ENCODE data around the gene KYNU.
"Not testable (repeated sequence)": the region's sequence is repeated elsewhere in the genome, so short reads cannot be mapped to it uniquely, and the experiment has no call there.

DNA sequence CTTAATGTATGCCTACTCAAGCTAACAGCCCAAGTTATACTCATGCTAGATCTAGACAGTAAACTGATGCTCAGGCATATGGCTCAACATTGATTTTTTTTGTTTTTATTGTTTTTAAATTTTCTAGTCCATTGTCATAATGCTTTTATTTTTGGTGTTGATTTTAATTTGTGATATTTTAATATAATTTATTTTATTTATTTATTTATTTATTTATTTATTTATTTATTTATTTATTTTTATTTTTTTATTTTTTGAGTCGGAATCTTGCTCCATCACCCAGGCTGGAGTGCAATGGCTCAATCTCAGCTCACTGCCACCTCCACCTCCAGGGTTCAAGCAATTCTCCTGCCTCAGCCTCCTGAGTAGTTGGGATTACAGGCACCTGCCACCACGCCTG is 12.9 kb upstream of the KYNU start:
- TF ChIP-seq, protein P1, sequence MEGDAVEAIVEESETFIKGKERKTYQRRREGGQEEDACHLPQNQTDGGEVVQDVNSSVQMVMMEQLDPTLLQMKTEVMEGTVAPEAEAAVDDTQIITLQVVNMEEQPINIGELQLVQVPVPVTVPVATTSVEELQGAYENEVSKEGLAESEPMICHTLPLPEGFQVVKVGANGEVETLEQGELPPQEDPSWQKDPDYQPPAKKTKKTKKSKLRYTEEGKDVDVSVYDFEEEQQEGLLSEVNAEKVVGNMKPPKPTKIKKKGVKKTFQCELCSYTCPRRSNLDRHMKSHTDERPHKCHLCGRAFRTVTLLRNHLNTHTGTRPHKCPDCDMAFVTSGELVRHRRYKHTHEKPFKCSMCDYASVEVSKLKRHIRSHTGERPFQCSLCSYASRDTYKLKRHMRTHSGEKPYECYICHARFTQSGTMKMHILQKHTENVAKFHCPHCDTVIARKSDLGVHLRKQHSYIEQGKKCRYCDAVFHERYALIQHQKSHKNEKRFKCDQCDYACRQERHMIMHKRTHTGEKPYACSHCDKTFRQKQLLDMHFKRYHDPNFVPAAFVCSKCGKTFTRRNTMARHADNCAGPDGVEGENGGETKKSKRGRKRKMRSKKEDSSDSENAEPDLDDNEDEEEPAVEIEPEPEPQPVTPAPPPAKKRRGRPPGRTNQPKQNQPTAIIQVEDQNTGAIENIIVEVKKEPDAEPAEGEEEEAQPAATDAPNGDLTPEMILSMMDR (conservative IDR thresholded peaks at IDR 0.05 in 1 of 2, IDR thresholded peaks at IDR 0.05 in 1 of 2; ENCODE audit: low read depth in 1 of 2, low read length in 2 of 2), result not testable (repeated sequence)
- not testable (repeated sequence) for TF ChIP-seq EZH2 (IDR thresholded peaks at IDR 0.05; ENCODE audit: low read length, missing control alignments)

Measured in fibroblast of lung (primary cell).